GM12878 (cell line): ENCODE results near the gene HS3ST5. TPM values are rescaled to one million over a fixed set of nuclear protein-coding genes. Genes with fewer than 3 reads are reported as not detected.

Experiments used
- ATAC-seq: fragments of 200-7000 bp; cut with Tn5 transposase; 3 replicates; pipeline ENCODE4 v1.9.1; 2020; ENCODE audit warnings: mild to moderate bottlenecking, moderate library complexity
- BruUV-seq: library from RNA; stranded (reverse); fragments of 400-500 nt; replicated peaks from 2 replicates; lab custom pipeline; 2021; lab: Mats Ljungman, UMichigan
- CTCF ChIA-PET: fragments of 300-600 bp; sonication (Branson Sonifier 250); formaldehyde crosslinking; extraction: SDS; loops from one replicate; lab custom pipeline; 2021; ENCODE audit warnings: inconsistent platforms; lab: Yijun Ruan, JAX
- POLR2A ChIA-PET: fragments of 350-600 bp; formaldehyde crosslinking; extraction: SDS; loops from one replicate; lab custom pipeline; 2021; ENCODE audit warnings: inconsistent platforms; lab: Charles Lee
- RAD21 ChIA-PET: fragments of 300-600 bp; sonication (Branson Sonifier 250); formaldehyde crosslinking; loops from one replicate; lab custom pipeline; 2023; ENCODE audit warnings: antibody characterized with exemption; ENCODE audit not compliant: unreplicated experiment; lab: Charles Lee
- SMC1A ChIA-PET: fragments of 300-600 bp; sonication (Branson Sonifier 250); formaldehyde crosslinking; loops from one replicate; lab custom pipeline; 2023; ENCODE audit not compliant: unreplicated experiment, uncharacterized antibody; lab: Charles Lee
- DNase-seq: peaks from one replicate; pipeline ENCODE4 v3.0.0-alpha.2; 2011; ENCODE audit warnings: low read depth, low spot score
- FAIRE-seq: peaks from 3 replicates; lab custom pipeline; 2011; peaks lifted over from hg19 to GRCh38; lab: Jason Lieb, UNC
- H2AFZ ChIP-seq: 2 replicates; pipeline ENCODE4 v1.6.0; 2011; ENCODE audit warnings: low read depth, low read length, control low read depth; ENCODE audit not compliant: control insufficient read depth
- H3K27ac ChIP-seq: 2 replicates; pipeline ENCODE4 v1.5.1; 2011; ENCODE audit warnings: control low read depth; ENCODE audit not compliant: control insufficient read depth, insufficient read depth
- H3K27me3 ChIP-seq, 2 experiments: replicated peaks in 1 of 2; 2 replicates each; pipeline versions ENCODE4 v1.6.0 to v1.6.1; 2011; ENCODE audit warnings: low read length in 1 of 2; ENCODE audit not compliant: control insufficient read depth in 2 of 2, insufficient read depth in 2 of 2
- H3K36me3 ChIP-seq, 2 experiments: 2 replicates each; pipeline ENCODE4 v1.5.1; 2011; ENCODE audit warnings: low read length in 1 of 2; ENCODE audit not compliant: control insufficient read depth in 2 of 2, insufficient read depth in 2 of 2
- H3K4me1 ChIP-seq: 2 replicates; pipeline ENCODE4 v1.6.1; 2011; ENCODE audit warnings: mild to moderate bottlenecking, low read length, moderate library complexity, mixed read lengths; ENCODE audit not compliant: control insufficient read depth, insufficient read depth
- H3K4me2 ChIP-seq: 2 replicates; pipeline ENCODE4 v1.6.0; 2011; ENCODE audit warnings: control low read depth; ENCODE audit not compliant: control insufficient read depth, insufficient read depth
- H3K4me3 ChIP-seq: fragments of 200-600 bp; sonication (generic); 2 replicates; pipeline ENCODE4 v1.5.1; 2016
- H3K79me2 ChIP-seq: 2 replicates; pipeline ENCODE4 v1.6.0; 2011; ENCODE audit warnings: low read length; ENCODE audit not compliant: control insufficient read depth, insufficient read depth
- H3K9ac ChIP-seq: 2 replicates; pipeline ENCODE4 v1.8.0; 2011; ENCODE audit warnings: low read length, control low read depth, mixed read lengths; ENCODE audit not compliant: control insufficient read depth, insufficient read depth
- H3K9me3 ChIP-seq: replicated peaks from 3 replicates; pipeline ENCODE4 v1.5.1; 2011; ENCODE audit warnings: mild to moderate bottlenecking, low read length; ENCODE audit not compliant: control insufficient read depth, insufficient read depth
- H4K20me1 ChIP-seq: 2 replicates; pipeline ENCODE4 v1.6.0; 2011; ENCODE audit not compliant: control insufficient read depth, insufficient read depth
- CBX5 ChIP-seq: sonication (generic); IDR thresholded peaks from 2 replicates; pipeline ENCODE4 v1.6.1; 2016; ENCODE audit warnings: low read depth, moderate library complexity, mild to moderate bottlenecking, inconsistent platforms
- CEBPB ChIP-seq, 2 experiments: fragments of 150-350 bp in 1 of 2; IDR thresholded peaks; 2 replicates each; pipeline ENCODE4 v1.6.1; 2012 to 2014; ENCODE audit warnings: low read depth in 2 of 2, low read length in 2 of 2, borderline replicate concordance in 1 of 2, inconsistent platforms in 1 of 2
- CHD2 ChIP-seq: IDR thresholded peaks from 2 replicates; pipeline ENCODE4 v1.6.1; 2011; ENCODE audit warnings: low read depth, low read length, improper control_type of control experiment, borderline replicate concordance
- FOXK2 ChIP-seq: fragments of 450-650 bp; IDR thresholded peaks from 2 replicates; pipeline ENCODE4 v1.6.1; 2017; ENCODE audit warnings: mild to moderate bottlenecking, moderate library complexity
- PML ChIP-seq: IDR thresholded peaks from 2 replicates; pipeline ENCODE4 v1.6.1; 2012; ENCODE audit warnings: low read length, inconsistent platforms
- POLR2A ChIP-seq: IDR thresholded peaks from 2 replicates; pipeline ENCODE4 v1.6.1; 2011; ENCODE audit warnings: low read depth, mild to moderate bottlenecking, low read length
- POU2F2 ChIP-seq: IDR thresholded peaks from 3 replicates; pipeline ENCODE4 v1.6.1; 2011; ENCODE audit warnings: low read depth, mild to moderate bottlenecking, low read length, borderline replicate concordance
- SPI1 ChIP-seq: IDR thresholded peaks from 2 replicates; pipeline ENCODE4 v1.6.1; 2011; ENCODE audit warnings: low read depth, mild to moderate bottlenecking, low read length, moderate library complexity, borderline replicate concordance; ENCODE audit not compliant: insufficient read depth
- ZBED1 ChIP-seq: IDR thresholded peaks from 2 replicates; pipeline ENCODE4 v1.6.1; 2016; ENCODE audit warnings: borderline replicate concordance
- WGBS: methylation state at CpG from one replicate; pipeline ENCODE4 v1.1.6; 2016; ENCODE audit warnings: low lambda C conversion rate; ENCODE audit not compliant: insufficient replicate concordance, insufficient coverage; ENCODE audit errors: missing lambda C conversion rate; 5-methylcytosine and 5-hydroxymethylcytosine counted together
- in situ Hi-C: fragments of 300-500 bp; cut with MboI; formaldehyde crosslinking; loops from 9 replicates; pipeline ENCODE4 v1.14.3; 2018; ENCODE audit warnings: mixed read lengths
- intact Hi-C: fragments of 100-400 bp; cut with micrococcal nuclease; formaldehyde crosslinking; loops from one replicate; pipeline ENCODE4 v1.14.2; 2022; ENCODE audit not compliant: unreplicated experiment
- polyA plus RNA-seq, 11 experiments: library from polyadenylated mRNA; depleted of rRNA in 4 of 11; unstranded in 6 of 11; stranded (reverse) in 5 of 11; fragments of >200 nt; fragmentation: Nextera tagmentation in 4 of 11; fragmentation: Illumina TruSeq in 1 of 11; extraction: Ambion mirVana in 4 of 11; extraction: Trizol in 1 of 11; gene quantifications; 1 replicate in 1 of 11; 2 replicates in 10 of 11; pipeline versions ENCODE4 v1.2.1 to v1.2.3, GENCODE V29; 2011 to 2016; ENCODE audit warnings: inconsistent platforms in 2 of 11, missing spikeins in 2 of 11, low read depth in 1 of 11
- total RNA-seq, 4 experiments: library from RNA; depleted of rRNA in 3 of 4; stranded (reverse); fragments of >200 nt in 3 of 4; fragmentation: Illumina TruSeq in 1 of 4; extraction: Trizol in 1 of 4; gene quantifications; 2 replicates each; pipeline versions ENCODE4 v1.2.1 to v1.2.3, GENCODE V29; 2013 to 2021
- TF ChIP-seq, protein P1 (sequence below): fragments of 450-650 bp; IDR thresholded peaks from 2 replicates; pipeline ENCODE4 v1.6.1; 2018; ENCODE audit warnings: borderline replicate concordance, mild to moderate bottlenecking; ENCODE audit not compliant: partially characterized antibody
- TF ChIP-seq, protein P2 (sequence below): fragments of 450-650 bp; IDR thresholded peaks from 2 replicates; pipeline ENCODE4 v1.6.1; 2017; ENCODE audit warnings: low read depth, mild to moderate bottlenecking, moderate library complexity
- TF ChIP-seq, protein P3 (sequence below): fragments of 150-350 bp; IDR thresholded peaks from 2 replicates; pipeline ENCODE4 v1.6.1; 2014; ENCODE audit warnings: mild to moderate bottlenecking, low read depth, low read length
- TF ChIP-seq, protein P4 (sequence below): fragments of 450-650 bp; formaldehyde crosslinking; IDR thresholded peaks from 2 replicates; pipeline ENCODE4 v1.4.0; 2020; ENCODE audit warnings: mild to moderate bottlenecking, moderate library complexity

HS3ST5 gene
- total and polyA plus RNA-seq, 10 of the 15 experiments (the other 5 are each of a cell fraction or from before 2014, with no cell fraction given): 0.04 TPM; not detected in 9

GRCh38 chr6:114276783-114277182 is 66.0 kb downstream of the HS3ST5 start:
- intact Hi-C loops (no loop called here), in situ Hi-C loops (no loop called here)
- no peaks in the 10 kb centered on the region for H3K36me3 ChIP-seq
- WGBS: 20% methylated on average over 2 of the region's 2 CpGs
- no peaks in the 10 kb centered on the region for H3K79me2 ChIP-seq
- no peak overlapping the region for H3K9ac ChIP-seq
- H3K4me1 ChIP-seq: no peaks in the 10 kb centered on the region
- H2AFZ ChIP-seq: no peak overlapping the region
- H3K9me3 ChIP-seq: no peaks in the 10 kb centered on the region
- ChIA-PET POLR2A (no interaction called here), RAD21 (no interaction called here), CTCF (interaction anchor here (0.9 kb wide), 1 partner anchor 28 kb away, joined by 3 read pairs; no protein-coding TSS in a partner anchor), SMC1A (interaction anchor here (1.0 to 1.2 kb wide), 2 partner anchors 33 to 69 kb away, joined by 3 read pairs; no protein-coding TSS in a partner anchor)
- ATAC-seq: no peak
- no peaks in the 10 kb centered on the region; a peak in 1 of 4 replicates for H3K27me3 ChIP-seq
- no peak overlapping the region for H3K27ac ChIP-seq
- H3K4me2 ChIP-seq: no peak overlapping the region
- no peak for FAIRE-seq
- DNase-seq: no peak
- no TSS peak for BruUV-seq
- H3K4me3 ChIP-seq: no peak overlapping the region
- H4K20me1 ChIP-seq: no peaks in the 10 kb centered on the region
- TF ChIP-seq, protein P1, sequence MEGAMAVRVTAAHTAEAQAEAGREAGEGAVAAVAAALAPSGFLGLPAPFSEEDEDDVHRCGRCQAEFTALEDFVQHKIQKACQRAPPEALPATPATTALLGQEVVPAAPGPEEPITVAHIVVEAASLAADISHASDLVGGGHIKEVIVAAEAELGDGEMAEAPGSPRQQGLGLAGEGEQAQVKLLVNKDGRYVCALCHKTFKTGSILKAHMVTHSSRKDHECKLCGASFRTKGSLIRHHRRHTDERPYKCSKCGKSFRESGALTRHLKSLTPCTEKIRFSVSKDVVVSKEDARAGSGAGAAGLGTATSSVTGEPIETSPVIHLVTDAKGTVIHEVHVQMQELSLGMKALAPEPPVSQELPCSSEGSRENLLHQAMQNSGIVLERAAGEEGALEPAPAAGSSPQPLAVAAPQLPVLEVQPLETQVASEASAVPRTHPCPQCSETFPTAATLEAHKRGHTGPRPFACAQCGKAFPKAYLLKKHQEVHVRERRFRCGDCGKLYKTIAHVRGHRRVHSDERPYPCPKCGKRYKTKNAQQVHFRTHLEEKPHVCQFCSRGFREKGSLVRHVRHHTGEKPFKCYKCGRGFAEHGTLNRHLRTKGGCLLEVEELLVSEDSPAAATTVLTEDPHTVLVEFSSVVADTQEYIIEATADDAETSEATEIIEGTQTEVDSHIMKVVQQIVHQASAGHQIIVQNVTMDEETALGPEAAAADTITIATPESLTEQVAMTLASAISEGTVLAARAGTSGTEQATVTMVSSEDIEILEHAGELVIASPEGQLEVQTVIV: no peak
- no peak for TF ChIP-seq FOXK2
- TF ChIP-seq CEBPB (IDR thresholded peaks at IDR 0.05; ENCODE audit: borderline replicate concordance in 1 of 2, low read depth in 2 of 2, low read length in 2 of 2): no peak
- no peak for TF ChIP-seq POU2F2
- no peak for TF ChIP-seq ZBED1
- TF ChIP-seq, protein P2, sequence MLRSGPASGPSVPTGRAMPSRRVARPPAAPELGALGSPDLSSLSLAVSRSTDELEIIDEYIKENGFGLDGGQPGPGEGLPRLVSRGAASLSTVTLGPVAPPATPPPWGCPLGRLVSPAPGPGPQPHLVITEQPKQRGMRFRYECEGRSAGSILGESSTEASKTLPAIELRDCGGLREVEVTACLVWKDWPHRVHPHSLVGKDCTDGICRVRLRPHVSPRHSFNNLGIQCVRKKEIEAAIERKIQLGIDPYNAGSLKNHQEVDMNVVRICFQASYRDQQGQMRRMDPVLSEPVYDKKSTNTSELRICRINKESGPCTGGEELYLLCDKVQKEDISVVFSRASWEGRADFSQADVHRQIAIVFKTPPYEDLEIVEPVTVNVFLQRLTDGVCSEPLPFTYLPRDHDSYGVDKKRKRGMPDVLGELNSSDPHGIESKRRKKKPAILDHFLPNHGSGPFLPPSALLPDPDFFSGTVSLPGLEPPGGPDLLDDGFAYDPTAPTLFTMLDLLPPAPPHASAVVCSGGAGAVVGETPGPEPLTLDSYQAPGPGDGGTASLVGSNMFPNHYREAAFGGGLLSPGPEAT: no peak
- TF ChIP-seq, protein P3, sequence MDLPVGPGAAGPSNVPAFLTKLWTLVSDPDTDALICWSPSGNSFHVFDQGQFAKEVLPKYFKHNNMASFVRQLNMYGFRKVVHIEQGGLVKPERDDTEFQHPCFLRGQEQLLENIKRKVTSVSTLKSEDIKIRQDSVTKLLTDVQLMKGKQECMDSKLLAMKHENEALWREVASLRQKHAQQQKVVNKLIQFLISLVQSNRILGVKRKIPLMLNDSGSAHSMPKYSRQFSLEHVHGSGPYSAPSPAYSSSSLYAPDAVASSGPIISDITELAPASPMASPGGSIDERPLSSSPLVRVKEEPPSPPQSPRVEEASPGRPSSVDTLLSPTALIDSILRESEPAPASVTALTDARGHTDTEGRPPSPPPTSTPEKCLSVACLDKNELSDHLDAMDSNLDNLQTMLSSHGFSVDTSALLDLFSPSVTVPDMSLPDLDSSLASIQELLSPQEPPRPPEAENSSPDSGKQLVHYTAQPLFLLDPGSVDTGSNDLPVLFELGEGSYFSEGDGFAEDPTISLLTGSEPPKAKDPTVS: no peak
- no peak for TF ChIP-seq SPI1
- TF ChIP-seq CBX5: no peak
- no peak for TF ChIP-seq PML
- TF ChIP-seq, protein P4, sequence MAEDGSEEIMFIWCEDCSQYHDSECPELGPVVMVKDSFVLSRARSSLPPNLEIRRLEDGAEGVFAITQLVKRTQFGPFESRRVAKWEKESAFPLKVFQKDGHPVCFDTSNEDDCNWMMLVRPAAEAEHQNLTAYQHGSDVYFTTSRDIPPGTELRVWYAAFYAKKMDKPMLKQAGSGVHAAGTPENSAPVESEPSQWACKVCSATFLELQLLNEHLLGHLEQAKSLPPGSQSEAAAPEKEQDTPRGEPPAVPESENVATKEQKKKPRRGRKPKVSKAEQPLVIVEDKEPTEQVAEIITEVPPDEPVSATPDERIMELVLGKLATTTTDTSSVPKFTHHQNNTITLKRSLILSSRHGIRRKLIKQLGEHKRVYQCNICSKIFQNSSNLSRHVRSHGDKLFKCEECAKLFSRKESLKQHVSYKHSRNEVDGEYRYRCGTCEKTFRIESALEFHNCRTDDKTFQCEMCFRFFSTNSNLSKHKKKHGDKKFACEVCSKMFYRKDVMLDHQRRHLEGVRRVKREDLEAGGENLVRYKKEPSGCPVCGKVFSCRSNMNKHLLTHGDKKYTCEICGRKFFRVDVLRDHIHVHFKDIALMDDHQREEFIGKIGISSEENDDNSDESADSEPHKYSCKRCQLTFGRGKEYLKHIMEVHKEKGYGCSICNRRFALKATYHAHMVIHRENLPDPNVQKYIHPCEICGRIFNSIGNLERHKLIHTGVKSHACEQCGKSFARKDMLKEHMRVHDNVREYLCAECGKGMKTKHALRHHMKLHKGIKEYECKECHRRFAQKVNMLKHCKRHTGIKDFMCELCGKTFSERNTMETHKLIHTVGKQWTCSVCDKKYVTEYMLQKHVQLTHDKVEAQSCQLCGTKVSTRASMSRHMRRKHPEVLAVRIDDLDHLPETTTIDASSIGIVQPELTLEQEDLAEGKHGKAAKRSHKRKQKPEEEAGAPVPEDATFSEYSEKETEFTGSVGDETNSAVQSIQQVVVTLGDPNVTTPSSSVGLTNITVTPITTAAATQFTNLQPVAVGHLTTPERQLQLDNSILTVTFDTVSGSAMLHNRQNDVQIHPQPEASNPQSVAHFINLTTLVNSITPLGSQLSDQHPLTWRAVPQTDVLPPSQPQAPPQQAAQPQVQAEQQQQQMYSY (CRISPR knock-in tag): no peak
- TF ChIP-seq POLR2A: no peak
- no peak for TF ChIP-seq CHD2
